GM06990 (cell line): ENCODE data around the gene ATP5ME.

Source experiments
- DNase-seq: peaks from one replicate; pipeline ENCODE4 v3.0.0-alpha.2; 2011; ENCODE audit not compliant: insufficient read length; ENCODE audit errors: extremely low read depth
- H3K27me3 ChIP-seq: replicated peaks from 2 replicates; pipeline ENCODE4 v1.6.0; 2011; ENCODE audit warnings: low read length; ENCODE audit not compliant: control insufficient read depth, insufficient read depth
- H3K36me3 ChIP-seq: 2 replicates; pipeline ENCODE4 v1.5.1; 2011; ENCODE audit warnings: low read length; ENCODE audit not compliant: control insufficient read depth, insufficient read depth
- H3K4me3 ChIP-seq: replicated peaks from 2 replicates; pipeline ENCODE4 v1.5.1; 2011; ENCODE audit warnings: low read depth, mild to moderate bottlenecking, control low read depth, low read length
- TF ChIP-seq, protein P1 (sequence below): IDR thresholded peaks from 2 replicates; pipeline ENCODE4 v1.5.1; 2011; ENCODE audit warnings: low read length, control low read depth, mild to moderate bottlenecking, inconsistent platforms; ENCODE audit not compliant: insufficient read depth, poor library complexity, severe bottlenecking

ATP5ME gene

DNA sequence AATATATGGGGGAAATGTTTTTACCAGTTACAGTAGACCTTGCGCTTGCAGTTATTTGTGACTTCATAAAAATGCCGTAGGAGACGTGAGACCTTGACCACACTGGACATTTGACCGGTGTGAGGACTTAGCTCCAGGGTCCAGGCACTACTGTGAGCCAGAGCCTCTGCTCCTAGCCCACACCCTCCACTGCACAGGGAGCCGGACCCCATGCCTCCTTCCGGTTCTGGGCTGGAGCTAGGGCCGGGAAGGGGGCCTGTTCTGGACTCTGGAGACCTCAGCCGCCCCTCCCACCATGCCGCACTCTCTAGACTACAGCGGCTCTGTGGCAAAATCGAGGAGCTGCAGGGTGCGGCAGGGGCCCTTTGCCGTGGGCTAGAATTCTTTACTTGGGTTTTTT is 36.8 kb upstream of the ATP5ME start:
- Histone ChIP-seq H3K27me3 (no peaks in the 10 kb centered on the region), H3K36me3 (peaks cover 4% of the 10 kb centered on the region), H3K4me3 (no peak overlapping the region)
- TF ChIP-seq, protein P1, sequence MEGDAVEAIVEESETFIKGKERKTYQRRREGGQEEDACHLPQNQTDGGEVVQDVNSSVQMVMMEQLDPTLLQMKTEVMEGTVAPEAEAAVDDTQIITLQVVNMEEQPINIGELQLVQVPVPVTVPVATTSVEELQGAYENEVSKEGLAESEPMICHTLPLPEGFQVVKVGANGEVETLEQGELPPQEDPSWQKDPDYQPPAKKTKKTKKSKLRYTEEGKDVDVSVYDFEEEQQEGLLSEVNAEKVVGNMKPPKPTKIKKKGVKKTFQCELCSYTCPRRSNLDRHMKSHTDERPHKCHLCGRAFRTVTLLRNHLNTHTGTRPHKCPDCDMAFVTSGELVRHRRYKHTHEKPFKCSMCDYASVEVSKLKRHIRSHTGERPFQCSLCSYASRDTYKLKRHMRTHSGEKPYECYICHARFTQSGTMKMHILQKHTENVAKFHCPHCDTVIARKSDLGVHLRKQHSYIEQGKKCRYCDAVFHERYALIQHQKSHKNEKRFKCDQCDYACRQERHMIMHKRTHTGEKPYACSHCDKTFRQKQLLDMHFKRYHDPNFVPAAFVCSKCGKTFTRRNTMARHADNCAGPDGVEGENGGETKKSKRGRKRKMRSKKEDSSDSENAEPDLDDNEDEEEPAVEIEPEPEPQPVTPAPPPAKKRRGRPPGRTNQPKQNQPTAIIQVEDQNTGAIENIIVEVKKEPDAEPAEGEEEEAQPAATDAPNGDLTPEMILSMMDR: no peak
- no peak for DNase-seq

DNA sequence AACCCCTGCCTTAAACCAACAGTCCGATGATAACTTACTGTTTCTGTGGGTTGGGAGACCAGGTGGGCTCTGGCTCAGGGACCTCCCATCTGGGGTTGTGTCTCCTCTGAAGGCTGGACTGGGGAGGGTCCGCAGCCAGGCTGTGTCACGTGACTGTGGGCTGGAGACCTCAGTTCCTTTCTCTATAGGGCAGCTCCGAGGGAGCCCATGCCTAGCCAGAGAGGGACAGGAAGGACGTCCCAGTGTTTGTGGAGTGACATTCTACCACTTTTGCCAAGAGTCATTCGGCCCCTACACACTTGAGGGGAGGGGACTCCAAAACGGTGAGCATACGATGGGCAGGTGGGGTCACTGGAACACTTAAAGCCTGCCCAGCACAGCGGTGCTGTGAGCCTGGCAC is 36.0 kb upstream of the ATP5ME start:
- Histone ChIP-seq H3K27me3 (no peaks in the 10 kb centered on the region), H3K36me3 (peaks cover 4% of the 10 kb centered on the region), H3K4me3 (no peak overlapping the region)
- TF ChIP-seq, protein P1: no peak
- no peak for DNase-seq

DNA sequence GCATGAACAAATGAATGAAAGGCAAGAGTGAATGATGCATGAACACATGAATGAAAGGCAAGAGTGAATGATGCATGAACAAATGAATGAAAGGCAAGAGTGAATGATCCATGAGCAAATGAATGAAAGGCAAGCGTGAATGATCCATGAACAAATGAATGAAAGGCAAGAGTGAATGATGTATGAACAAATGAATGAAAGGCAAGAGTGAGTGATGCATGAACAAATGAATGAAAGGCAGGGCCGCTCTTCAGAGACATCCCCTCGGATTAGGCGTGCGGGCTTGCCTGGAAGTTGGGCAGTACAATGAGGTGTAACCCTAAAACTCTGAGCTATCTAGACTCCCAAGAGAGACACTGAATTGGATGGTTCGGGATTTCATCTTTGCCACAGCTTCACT is 35.3 kb upstream of the ATP5ME start:
- DNase-seq: no peak
- Histone ChIP-seq H3K27me3 (no peaks in the 10 kb centered on the region), H3K4me3 (no peak overlapping the region), H3K36me3 (peaks cover 2% of the 10 kb centered on the region)
- TF ChIP-seq, protein P1: no peak

DNA sequence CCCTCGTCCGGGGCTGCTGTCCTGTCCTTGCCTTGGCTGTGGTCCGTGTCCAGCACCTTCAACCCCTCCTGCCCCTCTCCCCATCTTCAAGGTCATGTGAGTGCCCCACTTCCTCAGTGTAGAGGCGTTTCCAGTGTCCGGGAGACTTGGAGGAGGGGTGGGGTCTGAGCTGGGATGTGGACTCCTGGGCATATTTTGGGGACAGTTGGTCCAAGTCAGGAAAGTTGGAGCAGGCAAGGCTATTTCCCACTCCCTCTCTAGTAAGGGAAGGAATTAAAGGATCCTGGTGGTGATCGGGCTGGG is 34.5 kb upstream of the ATP5ME start:
- DNase-seq: no peak
- Histone ChIP-seq H3K27me3 (no peaks in the 10 kb centered on the region), H3K36me3 (no peaks in the 10 kb centered on the region; the same call in 1 of the 2 replicates), H3K4me3 (no peak overlapping the region)
- TF ChIP-seq, protein P1: no peak

DNA sequence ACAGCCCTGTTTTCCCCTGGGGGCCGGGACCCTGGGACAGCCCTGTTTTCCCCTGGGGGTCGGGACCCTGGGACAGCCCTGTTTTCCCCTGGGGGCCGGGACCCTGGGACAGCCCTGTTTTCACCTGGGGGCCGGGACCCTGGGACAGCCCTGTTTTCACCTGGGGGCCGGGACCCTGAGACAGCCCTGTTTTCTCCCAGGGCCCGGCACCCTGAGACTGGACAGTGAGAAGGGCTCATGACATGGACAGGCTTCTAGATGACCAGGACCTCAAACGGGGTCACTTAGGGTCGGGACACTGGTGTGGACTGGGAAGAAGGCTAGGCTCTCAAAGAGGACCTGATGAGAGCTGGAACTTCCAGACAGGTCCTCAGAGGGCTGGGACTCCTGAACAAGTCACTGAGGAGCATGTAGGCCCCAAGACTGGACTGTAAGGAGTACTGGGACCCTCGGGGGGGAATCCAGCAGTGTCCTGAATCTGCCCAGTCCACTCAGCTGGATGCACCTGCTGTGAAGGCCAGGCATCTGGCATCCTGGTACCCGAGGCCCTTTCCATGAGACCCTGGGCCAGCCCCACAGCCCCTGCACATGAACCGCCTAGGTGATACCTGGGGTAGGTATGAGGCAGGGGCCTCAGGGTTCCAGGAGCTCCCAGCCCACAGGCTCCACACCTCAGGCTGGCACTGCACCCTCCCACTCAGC is 34.0 kb upstream of the ATP5ME start:
- H3K4me3 ChIP-seq: no peak overlapping the region
- DNase-seq: no peak
- TF ChIP-seq, protein P1: no peak

More for the DNA sequence above, 34.0 kb upstream of the ATP5ME start:
- Histone ChIP-seq H3K27me3 (no peaks in the 10 kb centered on the region), H3K36me3 (no peaks in the 10 kb centered on the region; the same call in 1 of the 2 replicates)
